Measurements from ENCODE around the gene C9orf152.
A peak's percentile ranks its signal among the peaks of the same experiment; 100 is the strongest.
"Not testable (repeated sequence)": the region's sequence is repeated elsewhere in the genome, so short reads cannot be mapped to it uniquely, and the experiment has no call there.

The C9orf152 gene, protein sequence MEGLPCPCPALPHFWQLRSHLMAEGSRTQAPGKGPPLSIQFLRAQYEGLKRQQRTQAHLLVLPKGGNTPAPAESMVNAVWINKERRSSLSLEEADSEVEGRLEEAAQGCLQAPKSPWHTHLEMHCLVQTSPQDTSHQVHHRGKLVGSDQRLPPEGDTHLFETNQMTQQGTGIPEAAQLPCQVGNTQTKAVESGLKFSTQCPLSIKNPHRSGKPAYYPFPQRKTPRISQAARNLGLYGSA

DNA sequence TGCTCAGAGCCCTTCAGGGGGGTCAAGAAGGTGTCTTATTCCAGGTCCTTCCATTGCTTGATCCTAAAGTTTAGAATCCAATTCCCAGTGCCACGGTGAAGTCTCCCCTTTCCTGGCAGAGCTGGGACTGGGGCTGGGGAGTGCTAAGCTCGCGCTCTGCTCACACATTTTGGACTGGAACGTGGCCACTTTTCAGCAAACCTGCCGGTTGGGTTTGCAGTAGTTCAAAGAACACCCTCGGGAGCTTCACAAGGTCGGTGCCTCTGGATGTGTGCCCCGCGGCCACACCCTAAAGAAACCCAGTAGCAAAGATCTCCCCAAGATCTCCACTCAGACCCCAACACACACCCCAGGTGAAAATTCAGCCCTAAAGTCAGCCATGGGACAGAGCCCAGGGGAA lies at the start of gene C9orf152:
C9orf152 (minus strand) TSS at position 129 of the 400 bp plus-strand sequence. CDS start 580 bp downstream, outside the sequence.
- no peak for DNase-seq (ENCODE audit: low spot score)

DNA sequence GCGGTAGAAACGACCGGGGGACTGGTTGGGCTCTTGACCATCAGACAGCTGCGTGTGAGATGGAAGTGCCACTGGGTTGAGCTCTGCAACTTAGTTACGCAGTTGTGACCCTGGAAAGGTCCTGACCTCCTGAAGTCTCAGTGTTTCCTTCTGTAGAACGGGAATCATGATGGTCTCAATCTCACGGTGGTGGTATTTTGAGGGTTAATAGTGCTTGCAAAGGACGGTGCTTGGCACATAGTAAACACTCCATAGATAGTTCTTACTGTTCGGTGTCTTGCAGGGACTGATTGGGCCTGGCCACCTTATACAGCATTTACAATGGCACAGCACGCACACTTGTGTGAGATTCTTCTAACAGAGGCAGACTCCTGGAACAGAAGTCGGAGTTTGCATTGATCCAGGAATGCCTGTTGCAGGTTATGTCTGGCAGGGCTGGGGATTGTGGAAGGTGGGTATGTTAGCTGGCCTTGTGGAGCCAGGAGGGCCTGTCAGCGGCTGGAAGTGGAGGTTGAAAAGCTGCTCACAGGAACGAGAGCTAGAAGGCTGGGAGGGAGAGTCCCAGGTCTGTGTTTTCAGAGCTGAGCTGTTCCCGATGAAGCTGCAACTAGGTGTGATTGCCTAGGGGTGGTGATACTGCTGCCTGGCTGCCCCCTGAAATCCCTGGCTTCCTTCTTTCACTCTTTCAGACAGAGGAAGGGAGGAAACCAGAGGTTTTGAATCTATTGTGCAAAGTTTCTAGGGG lies 49.3 kb upstream of the C9orf152 start:
- peak; percentile 28 for DNase-seq (ENCODE audit: low spot score)

DNA sequence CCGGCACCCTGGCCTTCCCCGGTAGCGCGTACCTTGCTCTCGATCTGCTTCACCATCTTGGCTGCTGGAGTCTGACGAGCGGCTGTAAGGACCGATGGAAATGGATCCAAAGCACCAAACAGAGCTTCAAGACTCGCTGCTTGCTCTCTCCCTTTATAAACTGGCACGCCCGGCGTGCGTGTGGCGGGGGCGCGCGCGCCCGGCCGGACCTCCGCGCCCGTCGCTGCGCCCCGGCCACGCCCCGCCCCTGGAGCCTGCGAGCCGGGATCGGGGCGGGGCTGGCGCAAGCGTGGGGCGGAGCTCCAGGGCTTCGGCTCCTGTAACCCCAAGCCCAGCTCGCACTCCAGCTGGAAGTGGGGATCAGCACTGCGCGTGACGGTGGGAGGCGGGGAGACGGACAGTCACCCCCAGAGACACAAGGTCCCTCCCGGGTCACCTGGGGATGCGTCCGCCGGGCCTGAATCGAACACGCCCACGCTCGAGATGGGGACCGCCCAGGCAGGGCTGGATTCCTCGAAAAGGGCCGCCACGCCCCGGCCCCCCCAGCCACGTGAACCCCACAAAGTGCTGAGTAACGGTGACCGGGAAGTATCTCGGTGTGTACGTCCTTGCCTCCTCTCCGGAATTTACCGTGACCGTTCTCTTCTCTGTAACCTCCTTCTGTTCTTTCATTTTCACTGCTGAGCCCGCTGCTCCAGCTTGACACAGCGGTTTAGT lies 48.6 kb upstream of the C9orf152 start, which contains the start of gene TXN:
TXN (minus strand) TSS at position 128 of the 717 bp plus-strand sequence; CDS start at position 56, 72 bp downstream.
- DNase-seq (ENCODE audit: low spot score): peak; percentile 91

DNA sequence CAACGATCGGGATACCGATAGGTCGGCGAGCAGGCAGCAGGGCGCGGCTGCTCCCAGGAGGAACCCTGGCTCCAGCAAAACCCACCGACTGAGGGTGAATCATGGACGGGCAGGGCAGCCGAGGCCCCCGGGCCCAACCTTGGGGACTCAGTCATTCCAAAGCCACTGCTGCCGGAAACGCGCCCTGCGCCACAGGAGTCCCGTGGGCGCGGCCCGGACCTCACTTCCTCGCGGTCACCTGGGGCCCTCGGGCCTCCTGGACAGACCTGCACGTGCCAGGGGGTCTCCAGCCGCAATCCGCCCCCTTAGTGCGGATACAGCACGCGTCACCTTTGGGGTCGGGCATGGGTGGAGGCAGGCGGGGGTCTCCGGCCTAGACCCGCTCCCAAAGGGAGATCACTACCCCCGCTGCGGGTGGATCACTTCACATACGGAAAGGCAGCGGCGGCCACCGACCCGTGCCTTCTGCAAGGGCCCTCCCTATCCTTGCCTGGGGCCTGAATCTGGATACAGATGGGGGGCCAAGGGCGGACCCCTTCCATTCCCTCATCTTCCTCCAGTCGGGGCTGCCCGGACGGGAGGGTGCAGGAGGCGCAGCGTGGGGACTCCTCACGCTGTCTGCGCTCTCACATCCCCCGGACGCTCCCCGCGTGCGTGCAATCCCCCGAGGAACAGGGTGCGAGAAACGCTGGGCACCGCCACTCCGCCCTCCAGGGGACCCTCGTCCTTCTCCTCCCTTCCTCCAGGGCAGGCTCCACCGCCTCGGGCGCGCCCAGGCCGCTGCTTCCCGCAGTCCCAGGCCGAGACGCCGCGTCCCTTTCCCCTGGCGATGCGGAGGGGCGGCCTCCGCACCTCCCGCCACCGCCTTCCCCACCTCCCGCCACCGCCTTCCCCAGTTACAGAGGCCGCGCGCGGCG lies 47.8 kb upstream of the C9orf152 start:
- peak; percentile 39 for DNase-seq (ENCODE audit: low spot score)

DNA sequence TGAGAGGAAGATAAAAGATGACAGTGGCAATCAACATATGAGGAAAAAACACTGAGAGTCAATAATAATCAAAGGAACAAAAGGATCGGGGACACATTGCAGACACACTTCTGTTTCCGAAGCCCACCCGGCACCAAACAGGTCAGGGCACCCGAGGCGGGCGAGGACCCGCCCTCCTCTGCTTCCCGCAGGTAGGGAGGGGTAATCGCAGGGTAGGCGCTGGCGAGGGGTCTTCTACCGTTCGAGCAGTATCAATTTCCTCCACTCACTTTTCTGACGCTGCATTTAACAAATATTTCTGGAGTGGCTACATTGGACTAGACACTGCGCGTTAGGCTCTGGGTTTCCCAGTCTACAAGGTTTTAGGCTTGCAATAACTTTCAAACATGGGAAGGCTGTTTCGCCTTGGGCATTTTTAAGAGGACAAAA lies 47.1 kb upstream of the C9orf152 start:
- DNase-seq (ENCODE audit: low spot score): no peak

DNA sequence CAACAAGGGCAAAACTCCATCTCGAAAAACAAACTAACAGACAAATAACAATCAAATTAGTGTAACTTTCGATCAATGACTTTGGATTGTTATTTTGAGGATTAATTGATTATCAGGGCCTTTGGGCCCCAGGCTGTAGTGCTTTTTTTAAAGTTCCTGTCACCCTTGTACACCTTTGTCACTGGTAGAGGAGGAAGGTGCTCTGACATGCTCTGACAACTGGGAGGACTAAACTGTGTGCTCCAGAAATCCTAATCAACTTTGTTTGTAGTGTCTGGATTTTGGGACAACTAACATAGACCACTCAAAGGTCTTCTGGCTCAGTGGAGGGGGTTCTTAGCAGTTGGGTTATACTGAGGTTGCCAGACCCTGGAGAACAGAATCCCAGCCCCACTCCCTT lies 46.5 kb upstream of the C9orf152 start:
- DNase-seq (ENCODE audit: low spot score): no peak

DNA sequence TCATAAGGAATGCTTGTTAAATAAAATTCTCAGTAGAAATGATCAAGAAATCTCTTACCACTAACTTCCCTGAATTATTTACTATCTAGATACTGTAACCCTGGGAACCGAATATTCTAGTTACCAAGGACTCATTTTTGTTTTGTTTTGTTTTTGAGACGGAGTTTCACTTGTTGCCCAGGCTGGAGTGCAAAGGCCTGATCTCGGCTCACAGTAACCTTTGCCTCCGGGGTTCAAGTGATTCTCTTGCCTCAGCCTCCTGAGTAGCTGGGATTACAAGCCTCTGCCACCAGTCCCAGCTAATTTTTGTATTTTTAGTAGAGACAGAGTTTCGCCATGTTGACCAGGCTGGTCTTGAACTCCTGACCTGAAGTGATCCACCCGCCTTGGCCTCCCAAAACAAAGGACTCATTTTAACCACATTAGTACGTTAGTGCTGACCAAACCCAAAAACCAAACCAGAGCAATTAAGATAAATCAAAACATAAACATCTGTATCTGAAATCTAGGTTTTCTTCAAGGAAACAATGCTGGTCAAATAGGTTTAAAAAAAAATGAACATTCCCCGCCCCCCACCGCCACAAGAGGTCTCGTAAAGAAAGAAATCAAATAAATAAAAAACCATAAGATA lies 44.7 kb upstream of the C9orf152 start:
- no peak for DNase-seq (ENCODE audit: low spot score)

DNA sequence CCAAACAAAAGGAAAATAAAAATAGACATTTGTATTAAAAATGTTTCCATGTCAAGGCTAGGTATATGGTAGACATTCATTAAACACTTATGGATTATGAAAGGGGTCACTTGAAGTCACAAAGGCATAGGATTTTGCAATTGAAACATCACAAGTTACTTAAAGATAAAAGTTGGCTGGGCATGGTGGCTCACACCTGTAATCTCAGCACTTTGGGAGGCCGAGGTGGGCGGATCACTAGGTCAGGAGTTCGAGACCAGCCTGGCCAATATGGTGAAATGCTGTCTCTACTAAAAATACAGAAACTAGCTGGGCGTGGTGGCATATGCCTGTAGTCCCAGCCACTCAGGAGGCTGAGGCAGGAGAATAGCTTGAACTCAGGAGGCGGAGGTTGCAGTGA lies 43.8 kb upstream of the C9orf152 start:
- not testable (repeated sequence) for DNase-seq (ENCODE audit: low spot score)

DNA sequence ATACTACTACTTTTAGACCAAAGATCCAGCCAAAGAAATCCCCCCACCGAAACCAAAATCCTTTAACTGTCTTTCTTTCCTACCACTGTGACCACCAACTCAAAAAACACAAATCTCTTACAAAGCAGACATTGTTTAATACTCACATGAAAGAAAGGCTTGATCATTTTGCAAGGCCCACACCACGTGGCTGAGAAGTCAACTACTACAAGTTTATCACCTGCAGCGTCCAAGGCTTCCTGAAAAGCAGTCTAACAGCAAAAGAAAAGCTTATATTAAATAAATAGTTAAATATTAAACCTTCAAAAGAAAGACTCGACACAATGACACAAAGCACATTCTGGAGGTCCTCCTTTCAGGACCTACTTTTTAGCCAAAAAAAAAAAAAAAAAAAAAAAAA lies 43.3 kb upstream of the C9orf152 start:
- no peak for DNase-seq (ENCODE audit: low spot score)

DNA sequence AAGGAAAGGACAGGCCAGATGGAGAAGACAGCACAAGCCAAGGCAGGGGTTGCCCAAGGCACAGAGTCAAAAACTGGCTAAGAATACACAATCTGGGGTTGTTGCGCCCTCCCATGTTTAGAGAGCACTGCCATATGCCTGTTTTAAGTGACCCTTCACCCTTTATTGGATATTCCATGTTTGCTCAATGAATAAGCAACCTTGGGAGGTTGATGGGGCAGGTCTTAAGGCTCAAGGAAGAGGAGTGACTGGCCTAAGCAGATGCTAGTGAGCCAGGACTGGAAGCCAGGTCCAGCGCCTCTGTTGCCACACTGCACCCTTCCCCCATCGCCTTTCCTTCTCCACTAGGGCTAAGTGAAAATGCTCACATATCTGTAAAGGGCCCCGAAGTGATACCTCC lies 41.6 kb upstream of the C9orf152 start:
- no peak for DNase-seq (ENCODE audit: low spot score)

DNA sequence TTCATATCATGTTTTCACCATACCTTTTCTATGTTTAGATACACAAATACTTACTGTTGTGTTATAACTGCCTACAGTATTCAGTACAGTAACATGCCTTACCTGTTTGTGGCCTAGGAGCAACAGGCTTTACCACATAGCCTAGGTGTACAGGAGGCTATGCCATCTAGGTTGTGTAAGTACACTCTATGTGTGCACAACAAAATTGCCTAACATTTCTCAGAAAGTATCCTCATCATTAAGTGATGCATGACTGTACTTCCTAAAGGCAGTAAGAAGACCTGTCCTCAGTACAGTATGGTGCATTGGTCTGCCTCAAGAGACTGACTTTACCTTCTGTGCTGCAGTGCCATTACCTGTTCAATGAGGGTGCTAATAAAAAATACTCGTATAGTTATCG lies 40.4 kb upstream of the C9orf152 start:
- no peak for DNase-seq (ENCODE audit: low spot score)

DNA sequence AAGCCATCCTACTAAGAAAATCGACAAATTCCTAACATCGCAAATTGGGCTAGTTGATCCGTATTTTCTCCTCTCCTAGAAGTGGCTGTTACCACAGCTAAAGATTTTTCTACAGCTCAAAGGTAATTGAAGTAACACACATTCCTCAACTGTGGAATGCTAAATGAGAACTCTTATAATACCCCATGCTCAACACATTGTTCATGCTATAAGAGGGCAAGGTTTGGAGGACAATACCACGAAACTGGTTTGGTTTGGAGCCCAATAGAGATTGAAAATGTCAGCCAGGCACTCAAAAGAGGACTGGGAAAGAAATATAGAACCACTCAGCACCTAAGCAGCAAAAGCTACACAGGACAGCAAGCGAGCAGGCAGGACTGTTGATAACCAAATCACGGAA lies 38.3 kb upstream of the C9orf152 start:
- no peak for DNase-seq (ENCODE audit: low spot score)

DNA sequence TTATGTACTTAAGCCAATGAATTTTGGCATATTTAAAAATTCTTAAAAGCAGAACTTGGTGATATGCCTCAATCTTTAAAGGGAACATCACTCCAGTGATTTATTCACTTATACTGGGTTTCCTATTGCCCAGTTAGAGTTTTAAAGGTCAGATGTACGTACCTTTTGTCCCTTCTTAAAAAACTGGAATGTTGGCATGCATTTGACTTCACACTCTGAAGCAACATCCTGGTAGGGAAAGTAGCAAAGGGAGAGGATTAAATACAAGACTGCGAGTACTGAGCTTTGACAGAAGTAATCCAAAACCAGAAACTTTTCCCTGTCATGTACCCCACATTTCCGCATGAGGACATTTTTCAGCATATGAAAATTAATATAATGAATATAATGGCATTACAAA lies 36.7 kb upstream of the C9orf152 start:
- no peak for DNase-seq (ENCODE audit: low spot score)

DNA sequence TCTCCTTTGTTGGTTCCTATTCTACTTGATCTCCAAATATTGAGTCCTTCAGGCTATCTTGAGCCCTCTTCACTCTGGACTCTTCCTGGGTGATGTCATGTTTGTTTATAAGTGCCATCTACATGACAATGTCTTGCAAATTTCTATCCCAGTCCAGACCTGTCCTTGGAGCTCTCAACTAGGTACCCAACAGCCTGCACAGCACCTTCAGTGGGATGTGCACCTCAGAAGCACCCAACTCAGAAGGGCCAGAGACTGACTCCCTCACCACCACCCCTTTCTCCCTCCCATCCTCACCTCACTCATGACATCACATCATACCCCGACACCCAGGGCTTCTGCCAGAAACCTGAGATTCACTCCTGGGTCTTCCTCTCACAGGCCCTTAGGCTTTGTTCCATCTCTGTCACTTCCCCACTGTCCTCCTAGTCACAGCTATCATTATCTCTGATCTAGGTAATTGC lies 33.9 kb upstream of the C9orf152 start:
- no peak for DNase-seq (ENCODE audit: low spot score)

DNA sequence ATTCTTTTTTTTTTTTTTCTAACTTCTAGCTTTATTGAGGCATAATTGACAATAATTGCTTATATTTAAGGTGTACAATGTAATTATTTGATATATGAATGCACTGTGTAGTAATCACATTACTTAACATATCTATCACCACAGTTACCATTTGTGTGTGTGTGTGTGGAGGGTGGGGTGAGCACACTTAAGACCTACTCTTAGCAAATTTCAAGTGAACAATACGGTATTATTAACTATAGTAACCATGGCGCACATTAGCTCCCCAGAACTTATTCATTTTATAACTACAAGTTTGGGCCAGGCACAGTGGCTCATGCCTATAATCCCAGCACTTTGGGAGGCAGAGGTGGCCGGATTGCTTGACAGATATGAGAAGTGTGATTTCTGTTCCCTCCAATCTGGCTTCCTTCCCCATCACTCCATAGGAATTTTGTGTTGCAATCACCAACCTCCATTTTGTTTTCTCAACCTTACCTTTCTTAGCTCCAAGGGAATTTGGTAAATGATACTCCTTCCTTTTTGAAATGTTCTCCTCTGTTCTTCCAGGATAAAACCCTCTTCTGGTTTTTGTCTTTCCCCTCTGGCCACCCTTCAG lies 33.4 kb upstream of the C9orf152 start:
- no peak for DNase-seq (ENCODE audit: low spot score)

DNA sequence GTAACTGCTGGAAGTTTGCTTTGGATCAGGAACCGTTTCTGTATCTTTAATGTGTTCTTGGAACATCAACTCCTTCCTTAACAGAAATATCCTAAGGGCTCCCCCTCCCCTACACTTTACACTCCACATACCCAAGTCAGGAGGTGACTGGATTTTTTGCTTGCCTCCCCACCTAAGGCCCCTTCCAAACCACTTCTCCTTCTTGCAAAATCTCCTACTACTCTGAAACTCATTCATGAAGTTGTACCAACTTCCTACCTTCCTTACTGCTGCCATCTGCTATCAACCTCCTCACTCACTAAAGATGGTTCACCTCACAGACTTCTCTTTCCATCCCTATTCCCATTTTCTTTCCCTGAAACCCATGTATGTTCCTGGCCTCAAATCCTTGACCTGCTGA lies 32.2 kb upstream of the C9orf152 start:
- DNase-seq (ENCODE audit: low spot score): no peak

DNA sequence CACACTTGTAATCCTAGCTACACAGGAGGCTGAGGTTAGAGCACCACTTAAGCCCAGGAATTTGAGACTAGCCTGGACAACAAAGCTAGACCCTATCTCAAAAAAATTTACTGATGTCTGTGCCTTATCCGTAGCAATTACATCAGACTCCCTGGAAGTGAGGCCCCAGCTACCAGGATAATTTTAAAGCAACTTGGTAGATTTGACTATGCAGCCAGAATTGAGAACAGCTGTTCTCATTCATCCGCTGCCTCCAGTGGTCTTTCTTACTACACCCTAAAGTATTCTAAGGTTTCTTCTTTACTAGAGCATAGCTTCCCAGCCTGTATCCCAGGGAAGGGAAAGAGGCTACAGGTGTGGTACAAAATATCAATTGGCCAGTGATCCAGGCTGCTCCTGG lies 20.4 kb upstream of the C9orf152 start:
- DNase-seq (ENCODE audit: low spot score): no peak

DNA sequence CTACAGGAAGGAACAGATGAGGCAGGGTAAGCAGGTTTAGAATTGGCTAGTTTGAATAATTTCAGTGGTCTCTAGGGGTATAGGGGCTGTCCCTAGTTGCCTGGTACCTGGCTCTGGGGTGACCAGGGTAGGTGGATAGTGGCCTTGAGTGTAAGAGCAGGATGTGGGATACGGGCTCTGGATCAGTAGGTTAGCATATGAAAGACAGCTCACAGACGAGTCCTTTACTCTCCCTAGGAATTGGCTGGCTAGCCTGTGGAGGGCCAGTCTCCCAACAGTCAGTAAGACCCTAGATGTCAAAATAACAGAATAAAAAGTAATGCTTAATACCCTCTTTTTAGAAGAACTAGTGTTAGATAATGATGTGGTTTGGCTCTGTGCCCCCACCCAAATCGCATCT lies 16.6 kb upstream of the C9orf152 start:
- no peak for DNase-seq (ENCODE audit: low spot score)

DNA sequence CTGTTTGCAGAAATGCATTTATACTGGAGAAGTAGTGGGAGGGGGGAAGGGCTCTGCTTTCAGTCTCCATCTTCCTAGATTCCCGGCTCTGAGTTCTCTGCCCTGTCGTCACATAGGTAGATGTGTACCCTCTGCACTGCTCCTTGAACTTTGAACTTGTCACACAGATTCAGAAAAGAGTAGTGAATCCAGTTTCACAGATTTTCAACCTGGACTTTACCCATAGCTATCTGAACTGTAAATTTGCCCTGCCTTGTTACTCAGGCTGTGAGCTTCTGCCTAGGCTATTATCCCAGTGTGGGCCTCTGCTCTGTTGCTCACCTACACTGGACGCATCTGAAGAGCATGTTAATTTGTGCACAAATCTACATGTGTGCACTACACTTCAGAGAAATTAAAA lies 12.8 kb upstream of the C9orf152 start:
- DNase-seq (ENCODE audit: low spot score): no peak

DNA sequence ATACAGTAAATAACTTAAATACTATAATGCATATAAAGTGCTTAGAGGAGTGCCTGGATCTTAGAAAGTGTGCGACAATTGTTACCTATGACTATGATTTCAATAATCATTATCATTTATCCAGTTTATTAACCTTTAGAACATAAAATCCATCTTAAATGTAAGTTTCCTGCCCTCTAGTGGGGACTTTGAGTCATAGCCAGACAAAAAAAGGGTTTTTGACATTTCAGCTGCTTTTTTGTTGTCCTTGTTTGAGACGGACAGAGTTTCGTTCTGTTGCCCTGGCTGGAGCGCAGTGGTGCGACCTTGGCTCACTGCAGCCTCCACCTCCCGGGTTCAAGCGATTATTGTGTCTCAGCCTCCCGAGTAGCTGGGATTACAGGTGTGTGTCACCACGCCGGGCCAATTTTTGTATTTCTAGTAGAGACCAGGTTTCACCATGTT lies 9.7 kb upstream of the C9orf152 start:
- peak; percentile 36 for DNase-seq (ENCODE audit: low spot score)

Data from Ammon's horn (tissue), 1 donor.